GM18505 (cell line): Measurements from ENCODE around the gene QRSL1.
"Not testable (repeated sequence)": the region's sequence is repeated elsewhere in the genome, so short reads cannot be mapped to it uniquely, and the experiment has no call there.

Experiments used
- ATAC-seq: cut with Tn5 transposase; IDR thresholded peaks from one replicate; pipeline ENCODE4 v1.9.1; 2021; ENCODE audit not compliant: unreplicated experiment
- POLR2A ChIP-seq: IDR thresholded peaks from 4 replicates; pipeline ENCODE4 v1.6.1; 2011; ENCODE audit warnings: borderline replicate concordance; ENCODE audit not compliant: insufficient read depth, insufficient read length; ENCODE audit errors: extremely low read depth

The QRSL1 gene

GRCh38 chr6:106629103-106629858, at the start of gene QRSL1, which contains the start of gene RTN4IP1:
Gene QRSL1, plus strand, starts transcription at chr6:106629578. Its CDS starts 104 bp downstream, at chr6:106629682.
Gene RTN4IP1, minus strand, starts transcription at chr6:106629498. Its CDS starts 477 bp downstream, at chr6:106629021.
- ATAC-seq = peak; percentile 77
- peak; percentile 63 for TF ChIP-seq POLR2A

GRCh38 chr6:106581468-106581867, 47.9 kb upstream of the QRSL1 start:
- ATAC-seq = no peak
- TF ChIP-seq POLR2A = no peak

GRCh38 chr6:106586815-106587415, 42.5 kb upstream of the QRSL1 start:
- TF ChIP-seq POLR2A = no peak
- ATAC-seq = no peak

GRCh38 chr6:106588937-106589336, 40.4 kb upstream of the QRSL1 start:
- ATAC-seq = not testable (repeated sequence)

- no peak for TF ChIP-seq POLR2A
- ATAC-seq = no peak
Observed at GRCh38 chr6:106591111-106591825, 38.1 kb upstream of the QRSL1 start.

- no peak for ATAC-seq
- TF ChIP-seq POLR2A = no peak
Observed at GRCh38 chr6:106599440-106599839, 29.9 kb upstream of the QRSL1 start.

- ATAC-seq = no peak
- TF ChIP-seq POLR2A = no peak
Observed at GRCh38 chr6:106600329-106600728, 29.0 kb upstream of the QRSL1 start.

- peak; percentile 78 for ATAC-seq
- no peak for TF ChIP-seq POLR2A
Observed at GRCh38 chr6:106608080-106608668, 21.2 kb upstream of the QRSL1 start.

- TF ChIP-seq POLR2A = no peak
- no peak for ATAC-seq
Observed at GRCh38 chr6:106609699-106610098, 19.7 kb upstream of the QRSL1 start.

- TF ChIP-seq POLR2A = no peak
Observed at GRCh38 chr6:106611030-106611429, 18.3 kb upstream of the QRSL1 start.

GRCh38 chr6:106612671-106613416, 16.5 kb upstream of the QRSL1 start:
- ATAC-seq = no peak
- TF ChIP-seq POLR2A = no peak

More at GRCh38 chr6:106611030-106611429, 18.3 kb upstream of the QRSL1 start:
- ATAC-seq = no peak

GRCh38 chr6:106613590-106613989, 15.8 kb upstream of the QRSL1 start:
- no peak for ATAC-seq
- no peak for TF ChIP-seq POLR2A

GRCh38 chr6:106614166-106614565, 15.2 kb upstream of the QRSL1 start:
- no peak for ATAC-seq
- no peak for TF ChIP-seq POLR2A
